ENCODE results near the gene IGFLR1. TPM values are rescaled to one million over a fixed set of nuclear protein-coding genes. Genes with fewer than 3 reads are reported as not detected.

Gene IGFLR1
- total RNA-seq, 1 donor from 2014 or later: 3.1 TPM

- H3K4me1 Mint-ChIP-seq (ENCODE audit: unreplicated experiment): no peaks in the 10 kb centered on the region
- no peak overlapping the region for H3K27ac Mint-ChIP-seq (ENCODE audit: unreplicated experiment)
- no peak for DNase-seq (ENCODE audit: extremely low spot score, unreplicated experiment)
- no peaks in the 10 kb centered on the region for H3K9me3 Mint-ChIP-seq (ENCODE audit: unreplicated experiment)
- H3K36me3 Mint-ChIP-seq (ENCODE audit: unreplicated experiment): peaks cover 58% of the 10 kb centered on the region
- H3K4me3 Mint-ChIP-seq (ENCODE audit: unreplicated experiment): no peak overlapping the region
- no peaks in the 10 kb centered on the region for H3K27me3 Mint-ChIP-seq (ENCODE audit: unreplicated experiment)
- TF ChIP-seq CTCF (IDR thresholded peaks at IDR 0.05): no peak
Observed at GRCh38 chr19:35733180-35734125, 8.8 kb downstream of the IGFLR1 start.

DNA sequence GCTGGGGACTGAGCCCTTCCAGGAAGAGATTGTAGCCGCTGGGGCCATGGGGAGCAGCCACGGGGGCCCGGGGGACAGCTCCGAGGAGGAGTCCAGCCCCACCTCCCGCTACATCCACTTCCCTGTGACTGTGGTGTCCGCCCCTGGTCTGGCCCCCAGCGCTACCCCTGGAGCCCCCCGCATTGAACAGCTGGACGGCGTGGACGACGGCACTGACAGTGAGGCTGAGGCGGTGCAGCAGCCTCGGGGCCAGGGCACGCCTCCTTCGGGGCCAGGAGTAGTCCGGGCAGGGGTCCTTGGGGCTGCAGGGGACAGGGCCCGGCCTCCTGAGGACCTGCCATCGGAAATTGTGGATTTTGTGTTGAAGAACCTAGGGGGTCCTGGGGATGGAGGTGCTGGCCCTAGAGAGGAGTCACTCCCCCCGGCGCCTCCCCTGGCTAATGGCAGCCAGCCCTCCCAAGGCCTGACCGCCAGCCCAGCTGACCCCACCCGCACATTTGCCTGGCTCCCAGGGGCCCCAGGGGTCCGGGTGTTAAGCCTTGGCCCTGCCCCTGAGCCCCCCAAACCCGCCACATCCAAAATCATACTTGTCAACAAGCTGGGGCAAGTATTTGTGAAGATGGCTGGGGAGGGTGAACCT lies 9.6 kb downstream of the IGFLR1 start:
- Mint-ChIP-seq H3K27me3 (ENCODE audit: unreplicated experiment) (no peaks in the 10 kb centered on the region), H3K4me3 (ENCODE audit: unreplicated experiment) (no peak overlapping the region), H3K36me3 (ENCODE audit: unreplicated experiment) (peaks cover 62% of the 10 kb centered on the region), H3K9me3 (ENCODE audit: unreplicated experiment) (no peaks in the 10 kb centered on the region), H3K27ac (ENCODE audit: unreplicated experiment) (no peak overlapping the region), H3K4me1 (ENCODE audit: unreplicated experiment) (no peaks in the 10 kb centered on the region)
- TF ChIP-seq CTCF (IDR thresholded peaks at IDR 0.05): no peak
- DNase-seq (ENCODE audit: extremely low spot score, unreplicated experiment): no peak

DNA sequence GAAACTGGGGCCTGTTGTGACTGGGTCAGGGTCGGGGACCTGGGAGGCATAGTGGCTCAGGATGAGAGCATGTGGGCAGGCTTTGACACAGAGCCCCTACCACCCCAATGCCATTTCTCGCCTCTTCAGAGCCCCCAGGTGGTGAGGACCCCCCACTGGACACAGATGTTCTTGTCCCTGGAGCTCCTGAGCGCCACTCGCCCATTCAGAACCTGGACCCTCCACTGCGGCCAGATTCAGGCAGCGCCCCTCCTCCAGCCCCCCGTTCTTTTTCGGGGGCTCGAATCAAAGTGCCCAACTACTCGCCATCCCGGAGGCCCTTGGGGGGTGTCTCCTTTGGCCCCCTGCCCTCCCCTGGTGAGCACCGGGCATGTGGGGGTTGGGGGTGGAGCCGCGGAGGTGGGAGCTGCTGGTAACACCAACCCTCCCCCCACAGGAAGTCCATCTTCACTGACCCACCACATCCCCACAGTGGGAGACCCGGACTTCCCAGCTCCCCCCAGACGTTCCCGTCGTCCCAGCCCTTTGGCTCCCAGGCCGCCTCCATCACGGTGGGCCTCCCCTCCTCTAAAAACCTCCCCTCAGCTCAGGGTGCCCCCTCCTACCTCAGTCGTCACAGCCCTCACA lies 10.4 kb downstream of the IGFLR1 start:
- Mint-ChIP-seq H3K4me1 (ENCODE audit: unreplicated experiment) (no peaks in the 10 kb centered on the region), H3K9me3 (ENCODE audit: unreplicated experiment) (no peaks in the 10 kb centered on the region), H3K4me3 (ENCODE audit: unreplicated experiment) (no peak overlapping the region), H3K27me3 (ENCODE audit: unreplicated experiment) (no peaks in the 10 kb centered on the region), H3K36me3 (ENCODE audit: unreplicated experiment) (peaks cover 58% of the 10 kb centered on the region), H3K27ac (ENCODE audit: unreplicated experiment) (no peak overlapping the region)
- DNase-seq (ENCODE audit: extremely low spot score, unreplicated experiment): no peak
- TF ChIP-seq CTCF (IDR thresholded peaks at IDR 0.05): no peak

- H3K4me1 Mint-ChIP-seq (ENCODE audit: unreplicated experiment): no peaks in the 10 kb centered on the region
- no peaks in the 10 kb centered on the region for H3K27me3 Mint-ChIP-seq (ENCODE audit: unreplicated experiment)
- DNase-seq (ENCODE audit: extremely low spot score, unreplicated experiment): no peak
- no peak for TF ChIP-seq CTCF (IDR thresholded peaks at IDR 0.05)
- H3K27ac Mint-ChIP-seq (ENCODE audit: unreplicated experiment): no peak overlapping the region
- no peak overlapping the region for H3K4me3 Mint-ChIP-seq (ENCODE audit: unreplicated experiment)
- H3K9me3 Mint-ChIP-seq (ENCODE audit: unreplicated experiment): no peaks in the 10 kb centered on the region
- peaks cover 56% of the 10 kb centered on the region for H3K36me3 Mint-ChIP-seq (ENCODE audit: unreplicated experiment)
Observed at GRCh38 chr19:35731353-35731752, 10.9 kb downstream of the IGFLR1 start.

- no peak for DNase-seq (ENCODE audit: extremely low spot score, unreplicated experiment)
- H3K36me3 Mint-ChIP-seq (ENCODE audit: unreplicated experiment): peaks cover 55% of the 10 kb centered on the region
Observed at GRCh38 chr19:35730326-35730725, 11.9 kb downstream of the IGFLR1 start.

More at GRCh38 chr19:35730326-35730725, 11.9 kb downstream of the IGFLR1 start:
- Mint-ChIP-seq H3K27me3 (ENCODE audit: unreplicated experiment) (no peaks in the 10 kb centered on the region), H3K4me3 (ENCODE audit: unreplicated experiment) (no peak overlapping the region), H3K9me3 (ENCODE audit: unreplicated experiment) (no peaks in the 10 kb centered on the region), H3K27ac (ENCODE audit: unreplicated experiment) (no peak overlapping the region), H3K4me1 (ENCODE audit: unreplicated experiment) (no peaks in the 10 kb centered on the region)
- no peak for TF ChIP-seq CTCF (IDR thresholded peaks at IDR 0.05)

Data from osteocyte (in vitro differentiated cells).